ENCODE results near the gene ADA. TPM values are rescaled to one million over a fixed set of nuclear protein-coding genes. Genes with fewer than 3 reads are reported as not detected.

Gene ADA
- total and polyA plus RNA-seq, 2 of the 4 experiments (the other 2 are of a cell fraction): 8.1 to 11.0 TPM

DNA sequence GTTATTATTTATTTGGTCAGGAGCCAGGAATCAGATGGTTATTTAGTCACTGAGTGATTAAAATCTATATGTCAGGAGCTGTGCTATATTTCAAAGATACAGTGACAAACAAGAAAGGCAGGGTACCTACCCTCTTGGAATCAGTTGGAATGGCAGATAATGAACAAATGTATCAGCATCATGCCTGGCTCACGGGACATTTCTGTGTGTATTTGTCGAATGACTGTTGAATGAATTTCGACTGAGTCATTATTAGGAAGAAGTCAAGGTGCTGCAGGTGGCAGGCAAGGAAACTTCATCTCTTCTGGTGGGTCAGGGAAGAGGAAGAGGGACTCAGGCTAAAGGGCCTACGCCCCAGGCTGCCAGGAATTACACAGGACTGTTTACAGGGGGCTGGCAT is 55.5 kb downstream of the ADA start:
- Histone ChIP-seq H3K4ac (ENCODE audit: low read depth, low read length) (peak overlapping the region; percentile 6; the same call in 1 of the 2 replicates), H3K4me2 (ENCODE audit: low read depth, low read length) (no peak overlapping the region), H2BK120ac (ENCODE audit: low read depth, low read length) (no peak overlapping the region), H2AK9ac (replicated peaks; ENCODE audit: low read depth, low read length, poor library complexity) (no peak overlapping the region), H4K91ac (ENCODE audit: insufficient read depth, low read depth, low read length) (no peak overlapping the region), H3K18ac (ENCODE audit: low read depth, low read length) (no peak overlapping the region), H3K56ac (ENCODE audit: extremely low read depth, insufficient read depth, low read length) (no peak overlapping the region), H3K36me3 (ENCODE audit: control insufficient read depth, insufficient read depth, low read length) (peaks cover 12% of the 10 kb centered on the region), H3K14ac (replicated peaks; ENCODE audit: low read depth, low read length) (no peak overlapping the region), H2BK5ac (ENCODE audit: low read depth, low read length, poor library complexity, severe bottlenecking) (no peak overlapping the region), H3K9ac (ENCODE audit: low read depth, low read length) (no peak overlapping the region), H2BK15ac (ENCODE audit: low read depth, low read length) (no peak overlapping the region), H3K9me1 (ENCODE audit: insufficient read depth, low read length) (peaks cover 17% of the 10 kb centered on the region), H3K4me3 (ENCODE audit: insufficient read depth, low read depth, low read length) (no peak overlapping the region), H4K5ac (ENCODE audit: low read depth, low read length) (no peak overlapping the region), H2AK5ac (ENCODE audit: low read depth, low read length) (no peak overlapping the region), H2AFZ (replicated peaks; ENCODE audit: low read length, poor library complexity) (no peak overlapping the region), H4K20me1 (ENCODE audit: insufficient read depth, low read length) (no peaks in the 10 kb centered on the region), H2BK20ac (ENCODE audit: low read depth, low read length) (no peak overlapping the region), H3K27me3 (ENCODE audit: control insufficient read depth, insufficient read depth, low read length) (no peaks in the 10 kb centered on the region), H3K23ac (ENCODE audit: low read depth, low read length) (peak overlapping the region; percentile 47; the same call in 1 of the 2 replicates), H3K79me1 (ENCODE audit: low read depth in 1 of 2, low read length in 2 of 2) (peaks cover 12 to 60% of the 10 kb centered on the region in 2 experiments; a peak in 3 of 4 replicates), H3K9me3 (ENCODE audit: control insufficient read depth, insufficient read depth, low read length) (no peaks in the 10 kb centered on the region), H4K8ac (ENCODE audit: low read depth in 2 of 2, low read length in 2 of 2) (0 out of 4 replicates have a peak overlapping the region, but pooled peaks of 1 of the 2 experiments have one; percentile 8), H3K4me1 (ENCODE audit: control insufficient read depth, insufficient read depth, low read length) (peaks cover 31% of the 10 kb centered on the region), H3K27ac (ENCODE audit: insufficient read depth, low read length) (no peak overlapping the region)
- DNase-seq (no peak), ATAC-seq (ENCODE audit: low read depth) (no peak)
- POLR2A ChIA-PET (ENCODE audit: unreplicated experiment): no interaction called here
- in situ Hi-C loops (cut with MboI; ENCODE audit: low sequenced_read_pairs) (no loop called here), intact Hi-C loops (cut with micrococcal nuclease) (no loop called here), dilution Hi-C loops (cut with HindIII; ENCODE audit: low sequenced_read_pairs, unreplicated experiment) (no loop called here)
- CTCF ChIA-PET: no interaction called here
- WGBS, 2 experiments (ENCODE audit: extremely low coverage in 2 of 2, insufficient read length in 1 of 2): 84% methylated on average over 3 of the region's 4 CpGs; no CpG with 5 or more reads in 1 of the 2 experiments
- BruUV-seq (replicated peaks): no TSS peak
- no peak for TF ChIP-seq CEBPB (IDR thresholded peaks at IDR 0.05; ENCODE audit: low read depth, low read length)
- TF ChIP-seq NFE2L2 (IDR thresholded peaks at IDR 0.05; ENCODE audit: low read depth, low read length): no peak
- TF ChIP-seq, protein P1, sequence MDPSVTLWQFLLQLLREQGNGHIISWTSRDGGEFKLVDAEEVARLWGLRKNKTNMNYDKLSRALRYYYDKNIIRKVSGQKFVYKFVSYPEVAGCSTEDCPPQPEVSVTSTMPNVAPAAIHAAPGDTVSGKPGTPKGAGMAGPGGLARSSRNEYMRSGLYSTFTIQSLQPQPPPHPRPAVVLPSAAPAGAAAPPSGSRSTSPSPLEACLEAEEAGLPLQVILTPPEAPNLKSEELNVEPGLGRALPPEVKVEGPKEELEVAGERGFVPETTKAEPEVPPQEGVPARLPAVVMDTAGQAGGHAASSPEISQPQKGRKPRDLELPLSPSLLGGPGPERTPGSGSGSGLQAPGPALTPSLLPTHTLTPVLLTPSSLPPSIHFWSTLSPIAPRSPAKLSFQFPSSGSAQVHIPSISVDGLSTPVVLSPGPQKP (IDR thresholded peaks at IDR 0.05; ENCODE audit: borderline replicate concordance, low read depth, low read length): no peak
- no peak for TF ChIP-seq RAD21 (IDR thresholded peaks at IDR 0.05; ENCODE audit: low read length)
